Fibroblast of villous mesenchyme (primary cell): ENCODE data around the gene LRRC46. TPM values are rescaled to one million over a fixed set of nuclear protein-coding genes. Genes with fewer than 3 reads are reported as not detected.
A peak's percentile ranks its signal among the peaks of the same experiment; 100 is the strongest.

ENCODE experiments used
- DNase-seq: peaks from one replicate; pipeline ENCODE4 v3.0.0-alpha.2; 2010; ENCODE audit warnings: low read depth
- H3K4me3 ChIP-seq: 2 replicates; pipeline ENCODE4 v1.5.1; 2011; ENCODE audit warnings: low read depth, mild to moderate bottlenecking, low read length
- CTCF ChIP-seq: IDR thresholded peaks from 2 replicates; pipeline ENCODE4 v1.5.1; 2012; ENCODE audit warnings: low read depth, mild to moderate bottlenecking, low read length; ENCODE audit not compliant: insufficient read depth
- total RNA-seq: library from RNA; depleted of rRNA; stranded (reverse); fragments of >200 nt; gene quantifications from 2 replicates; pipeline ENCODE4 v1.2.3, GENCODE V29; 2012

LRRC46 gene
- total RNA-seq, 1 donor: under 0.01 TPM

- DNase-seq: no peak
- peak overlapping the region; percentile 90 for H3K4me3 ChIP-seq
- no peak for TF ChIP-seq CTCF
These were observed 971 bp upstream of the LRRC46 start for GRCh38 chr17:47830396-47831002.

- no peak for DNase-seq
- H3K4me3 ChIP-seq: peak overlapping the region; percentile 90
- no peak for TF ChIP-seq CTCF
These were observed 461 bp downstream of the LRRC46 start for GRCh38 chr17:47831934-47832327.

- H3K4me3 ChIP-seq: no peak overlapping the region
- TF ChIP-seq CTCF: no peak
- DNase-seq: no peak
These were observed 3.3 kb downstream of the LRRC46 start for GRCh38 chr17:47834756-47835155.

GRCh38 chr17:47836601-47837000 lies 5.1 kb downstream of the LRRC46 start:
- DNase-seq: no peak
- no peak for TF ChIP-seq CTCF
- H3K4me3 ChIP-seq: no peak overlapping the region

GRCh38 chr17:47837401-47838039 lies 6.0 kb downstream of the LRRC46 start:
- H3K4me3 ChIP-seq: no peak overlapping the region
- no peak for DNase-seq
- TF ChIP-seq CTCF: no peak

- TF ChIP-seq CTCF: no peak
- H3K4me3 ChIP-seq: no peak overlapping the region
- DNase-seq: no peak
These were observed 7.2 kb downstream of the LRRC46 start for GRCh38 chr17:47838636-47839035.

GRCh38 chr17:47839071-47839470 lies 7.6 kb downstream of the LRRC46 start:
- no peak overlapping the region for H3K4me3 ChIP-seq

More at GRCh38 chr17:47839071-47839470, 7.6 kb downstream of the LRRC46 start:
- DNase-seq: no peak
- TF ChIP-seq CTCF: no peak
